Mesodermal cell (in vitro differentiated cells): Measurements from ENCODE around the gene KCNH2.

Experiments used
- H3K27ac ChIP-seq: 2 replicates; pipeline ENCODE4 v1.7.0; 2013; ENCODE audit warnings: mild to moderate bottlenecking, low read depth, low read length, moderate library complexity; ENCODE audit not compliant: severe bottlenecking
- H3K36me3 ChIP-seq: 2 replicates; pipeline ENCODE4 v1.7.1; 2013; ENCODE audit warnings: mild to moderate bottlenecking, low read length, moderate library complexity; ENCODE audit not compliant: control insufficient read depth, insufficient read depth
- H3K4me1 ChIP-seq: one replicate; pipeline ENCODE4 v1.7.1; 2013; ENCODE audit warnings: mild to moderate bottlenecking, low read length; ENCODE audit not compliant: insufficient read depth, control insufficient read depth, poor library complexity, severe bottlenecking
- H3K4me3 ChIP-seq: 2 replicates; pipeline ENCODE4 v1.7.0; 2013; ENCODE audit warnings: low read length, control low read depth, mild to moderate bottlenecking; ENCODE audit not compliant: insufficient read depth, poor library complexity, severe bottlenecking; ENCODE audit errors: extremely low read depth
- H3K9me3 ChIP-seq: 2 replicates; pipeline ENCODE4 v1.7.1; 2013; ENCODE audit warnings: mild to moderate bottlenecking, low read length, moderate library complexity; ENCODE audit not compliant: control insufficient read depth
- WGBS, 2 experiments: methylation state at CpG; one replicate each; pipeline ENCODE4 v1.1.5; 2013; ENCODE audit warnings: missing lambda C conversion rate in 2 of 2; ENCODE audit not compliant: insufficient coverage in 2 of 2; 5-methylcytosine and 5-hydroxymethylcytosine counted together

KCNH2 gene

DNA sequence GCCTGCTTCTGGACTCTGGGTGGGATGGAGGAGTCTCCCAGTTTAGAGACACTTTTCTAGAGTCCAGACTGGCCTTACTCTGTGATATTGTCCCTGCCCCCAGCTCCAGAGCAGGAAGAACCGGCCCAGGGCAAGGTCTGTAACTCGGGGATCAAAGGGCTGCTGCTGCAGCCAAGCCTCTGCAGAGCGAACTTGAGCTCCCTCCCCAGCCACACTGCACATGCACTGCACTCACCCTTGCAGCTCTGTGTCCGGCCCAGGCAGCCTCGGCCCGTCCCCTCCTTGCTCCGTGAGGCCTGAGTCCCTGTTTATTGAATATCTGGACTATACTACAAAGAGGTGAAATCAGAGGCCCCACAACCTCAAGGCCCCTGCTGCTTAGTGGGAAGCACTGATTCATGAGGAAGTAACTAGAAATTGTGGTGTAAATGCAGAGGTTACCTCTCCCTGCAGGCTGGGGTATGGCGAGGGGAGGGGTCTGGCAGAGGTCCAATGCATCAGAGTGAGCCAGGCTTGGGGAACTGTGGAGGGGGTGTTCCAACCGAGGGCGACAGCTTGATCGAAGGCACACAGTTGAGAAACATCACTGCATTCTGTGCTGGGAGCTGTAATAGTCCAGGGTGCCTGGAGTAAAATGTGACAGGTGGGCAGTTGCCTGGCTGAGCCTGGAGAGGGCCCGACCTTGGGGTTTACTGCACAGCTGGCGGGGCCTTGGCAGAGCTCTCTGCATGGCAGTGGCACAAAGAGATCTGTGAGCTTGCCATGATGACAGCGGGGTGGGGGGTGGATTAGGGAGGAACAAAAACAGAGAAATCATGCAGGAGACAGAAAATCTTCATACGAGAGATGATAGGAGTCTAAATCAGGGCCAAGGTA lies 76.7 kb downstream of the KCNH2 start:
- Histone ChIP-seq H3K36me3 (no peaks in the 10 kb centered on the region), H3K4me1 (peaks cover 4% of the 10 kb centered on the region), H3K4me3 (no peak overlapping the region), H3K27ac (no peak overlapping the region), H3K9me3 (no peaks in the 10 kb centered on the region)
- WGBS, 2 experiments: 59 to 62% methylated on average over 11 to 12 of the region's 15 CpGs

DNA sequence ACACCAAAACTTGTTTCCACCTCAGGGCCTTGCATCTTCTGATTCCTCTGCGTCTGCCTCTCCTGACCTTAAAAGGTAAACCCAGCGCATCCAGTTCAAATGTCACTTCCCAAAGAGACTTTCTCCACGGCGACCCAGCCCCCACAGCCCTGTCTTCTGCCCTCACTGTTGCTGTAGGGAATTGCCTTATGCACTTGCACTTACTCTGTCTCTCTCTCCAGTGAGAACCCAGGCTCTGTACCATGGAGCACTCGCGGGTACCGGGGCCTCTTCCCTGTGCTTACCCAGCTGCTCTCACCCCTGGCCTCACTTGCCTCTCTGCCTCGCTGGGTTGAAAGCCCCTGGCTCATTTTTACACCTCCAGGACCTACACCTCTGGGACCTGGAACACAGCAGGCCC lies 77.4 kb downstream of the KCNH2 start:
- Histone ChIP-seq H3K36me3 (no peaks in the 10 kb centered on the region), H3K4me1 (peaks cover 4% of the 10 kb centered on the region), H3K4me3 (no peak overlapping the region), H3K27ac (no peak overlapping the region), H3K9me3 (no peaks in the 10 kb centered on the region)
- WGBS, 2 experiments: 74 to 83% methylated on average over 4 to 7 of the region's 8 CpGs

DNA sequence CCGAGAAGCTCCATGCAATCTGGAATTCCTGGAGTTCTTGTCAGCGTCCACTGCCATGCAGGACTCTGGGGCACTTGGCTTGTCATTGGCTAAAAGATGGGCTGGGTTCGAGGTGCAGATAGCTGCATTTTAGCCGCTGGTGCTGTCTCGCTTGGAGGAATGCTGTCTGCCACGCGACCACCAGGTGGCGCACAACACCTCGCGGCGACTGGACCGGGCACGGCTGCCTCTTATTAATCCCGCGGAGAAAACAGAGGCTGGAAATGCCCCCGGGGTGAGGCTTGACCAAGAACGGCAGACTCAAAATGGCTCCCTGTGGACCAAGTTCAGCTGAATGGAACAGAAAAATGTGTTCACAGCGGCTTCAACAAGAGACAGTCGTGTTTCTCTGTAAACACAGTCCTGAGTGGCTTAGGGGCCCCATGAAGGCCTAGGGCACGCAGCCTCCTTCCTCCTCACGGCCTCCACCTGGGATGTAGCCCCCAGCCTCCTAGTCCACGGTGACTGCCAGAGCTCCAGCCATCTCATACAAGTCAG lies 79.6 kb downstream of the KCNH2 start:
- Histone ChIP-seq H3K4me3 (no peak overlapping the region), H3K4me1 (peaks cover 4% of the 10 kb centered on the region), H3K36me3 (no peaks in the 10 kb centered on the region), H3K9me3 (peaks cover 7% of the 10 kb centered on the region), H3K27ac (no peak overlapping the region)
- WGBS, 2 experiments: 12 to 19% methylated on average over 20 to 21 of the region's 22 CpGs

DNA sequence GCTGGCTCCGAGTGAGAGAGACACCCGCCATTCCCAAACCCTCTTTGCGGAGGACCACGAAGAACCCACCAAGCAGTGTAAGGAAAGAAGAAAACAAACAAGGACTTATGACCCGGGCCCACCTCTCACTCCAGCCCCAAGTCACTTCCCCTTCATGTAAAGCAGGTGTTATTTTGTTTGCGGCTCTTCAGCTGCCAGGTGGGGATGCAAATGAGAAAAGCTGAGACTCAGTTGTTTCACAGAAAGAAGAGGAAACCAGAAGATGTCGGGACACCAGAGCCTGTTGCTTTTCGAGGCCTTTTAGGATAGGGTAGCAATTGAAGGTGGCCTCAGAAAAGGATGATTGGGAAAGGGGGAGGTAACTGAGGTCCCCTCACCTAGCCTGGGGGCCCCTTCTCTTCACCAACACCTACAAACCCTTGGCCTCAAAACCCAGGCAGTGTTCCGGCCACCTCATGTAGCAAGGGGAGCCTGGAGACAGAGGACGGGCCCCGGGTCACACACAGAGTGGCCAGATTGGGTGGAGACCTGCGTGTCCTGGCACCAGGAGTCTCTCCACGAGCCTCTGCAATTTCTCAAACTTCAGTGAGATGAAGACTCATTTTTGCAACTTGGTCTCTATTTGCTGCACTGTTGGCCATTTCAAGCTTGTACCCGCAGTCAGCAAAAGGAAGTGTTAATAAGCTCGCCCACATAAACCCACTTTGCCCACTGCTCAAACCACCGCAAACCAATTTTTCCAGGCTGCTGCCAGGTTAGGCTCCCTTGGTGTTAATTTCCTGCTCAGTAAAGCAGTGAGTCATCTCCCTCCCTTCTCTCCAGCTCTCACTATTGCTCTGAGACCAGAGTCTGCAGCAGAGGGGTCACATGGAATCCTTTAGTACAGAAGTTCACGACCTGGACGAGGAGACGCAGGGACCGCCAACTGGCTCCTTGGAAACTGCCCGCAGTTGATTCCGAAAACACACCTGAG lies 80.3 kb downstream of the KCNH2 start:
- H3K4me1 ChIP-seq: peaks cover 4% of the 10 kb centered on the region
- 79 to 82% methylated on average over 17 to 18 of the region's 22 CpGs for WGBS, 2 experiments
- no peak overlapping the region for H3K4me3 ChIP-seq
- H3K36me3 ChIP-seq: no peaks in the 10 kb centered on the region
- H3K9me3 ChIP-seq: peaks cover 11% of the 10 kb centered on the region
- H3K27ac ChIP-seq: no peak overlapping the region

DNA sequence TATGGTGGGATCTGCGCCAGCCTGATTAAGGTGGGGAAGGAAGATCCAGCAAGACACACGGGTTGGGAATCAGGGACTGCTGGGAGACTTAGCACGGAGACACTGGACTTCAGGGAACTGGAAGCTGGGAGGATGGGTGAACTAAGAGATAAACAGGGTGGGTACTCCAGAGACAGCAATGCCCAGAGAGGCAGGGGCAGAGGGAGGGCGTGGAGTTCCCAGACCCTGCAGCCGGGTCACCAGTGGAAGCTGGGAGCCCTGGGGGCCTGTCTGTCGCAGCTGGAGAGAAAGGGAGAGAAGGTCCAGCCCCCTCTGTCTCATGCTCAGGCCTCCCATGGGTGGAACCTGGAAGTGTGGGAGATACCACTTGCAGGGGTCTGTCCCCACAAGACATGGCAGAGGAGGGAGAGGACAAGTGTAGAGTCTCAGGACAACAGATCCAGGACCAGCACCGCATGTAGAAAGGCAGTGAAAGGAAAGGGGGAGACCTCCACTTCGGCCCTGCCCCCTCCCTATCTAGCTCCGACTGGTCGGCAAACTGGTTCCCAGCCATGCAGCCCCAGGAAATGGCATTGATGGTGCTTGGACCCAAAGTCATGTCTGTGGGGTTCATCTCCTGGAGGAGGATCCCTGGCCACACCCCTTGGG lies 81.4 kb downstream of the KCNH2 start:
- H3K9me3 ChIP-seq: peaks cover 11% of the 10 kb centered on the region
- no peaks in the 10 kb centered on the region for H3K36me3 ChIP-seq
- no peak overlapping the region for H3K4me3 ChIP-seq
- WGBS, 2 experiments: 82 to 85% methylated on average over 5 to 6 of the region's 10 CpGs
- H3K4me1 ChIP-seq: peaks cover 4% of the 10 kb centered on the region
- no peak overlapping the region for H3K27ac ChIP-seq

DNA sequence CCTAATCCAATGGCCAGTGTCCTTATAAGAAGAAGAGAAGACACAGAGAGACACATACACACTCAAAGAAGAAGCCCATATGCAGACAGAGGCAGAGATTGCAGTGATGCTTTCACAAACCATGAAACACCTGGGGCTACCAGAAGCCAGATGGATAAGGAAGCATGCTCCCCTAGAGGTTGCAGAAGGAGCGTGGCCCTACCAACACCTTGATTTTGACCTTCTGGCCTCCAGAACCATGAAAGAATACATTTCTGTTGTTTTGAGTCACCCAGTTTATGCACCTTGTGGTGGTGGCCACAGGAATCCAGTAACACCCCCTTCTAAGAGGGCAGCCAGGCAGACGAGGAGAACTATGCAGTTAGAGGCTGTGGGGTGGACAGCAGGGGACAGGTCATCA lies 82.3 kb downstream of the KCNH2 start:
- no peaks in the 10 kb centered on the region for H3K36me3 ChIP-seq
- no peak overlapping the region for H3K4me3 ChIP-seq
- peaks cover 11% of the 10 kb centered on the region for H3K9me3 ChIP-seq
- no peak overlapping the region for H3K27ac ChIP-seq
- WGBS, 2 experiments: 81% methylated on average over 2 of the region's 2 CpGs; no CpG with 5 or more reads in 1 of the 2 experiments
- peaks cover 4% of the 10 kb centered on the region for H3K4me1 ChIP-seq
